DMS153 treated with DMSO at 0.1 percent for 48 hours (cell line): ENCODE results near the gene TMEM151A.
A peak's percentile ranks its signal among the peaks of the same experiment; 100 is the strongest.

Experiments used
- DNase-seq: peaks from one replicate; lab custom pipeline; 2025; ENCODE audit not compliant: unreplicated experiment; lab: John Stamatoyannopoulos, UW

TMEM151A gene

GRCh38 chr11:66283461-66284105 is 8.1 kb upstream of the TMEM151A start:
- no peak for DNase-seq

DNA sequence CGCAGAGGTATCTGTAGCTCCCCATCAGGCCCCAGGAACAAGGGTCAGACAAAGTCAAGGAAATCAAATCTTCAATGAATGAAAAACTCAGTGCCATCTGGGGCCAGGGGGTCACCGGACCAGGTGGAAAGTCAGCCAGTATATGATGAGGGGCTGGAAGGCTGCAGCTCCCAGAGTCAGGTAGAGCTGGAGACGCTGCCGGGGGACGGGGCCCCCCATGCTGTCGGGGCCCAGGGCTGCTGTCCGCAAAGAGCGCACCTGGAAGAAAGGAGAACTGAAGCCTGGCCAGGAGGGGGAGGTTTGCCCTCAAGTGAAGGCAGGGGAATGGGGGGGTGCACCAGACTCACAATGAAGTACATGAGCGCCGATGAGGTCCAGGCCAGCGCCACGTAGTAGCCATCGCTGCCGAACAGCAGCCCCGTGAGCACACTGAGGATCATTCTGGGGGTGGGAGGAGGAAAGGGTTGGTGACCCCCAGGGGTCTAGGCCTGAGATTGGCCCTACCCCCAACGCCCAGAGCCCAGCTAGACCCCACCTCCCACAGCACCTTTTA is 7.1 kb upstream of the TMEM151A start:
- DNase-seq, result no peak

GRCh38 chr11:66285250-66285947 is 6.3 kb upstream of the TMEM151A start:
- DNase-seq, result no peak

GRCh38 chr11:66286699-66287098 is 5.0 kb upstream of the TMEM151A start:
- DNase-seq, result no peak

GRCh38 chr11:66287211-66287888 is 4.3 kb upstream of the TMEM151A start:
- DNase-seq, result no peak

GRCh38 chr11:66287889-66288670 is 3.6 kb upstream of the TMEM151A start:
- no peak for DNase-seq

- peak; percentile 97 for DNase-seq
Observed at GRCh38 chr11:66288671-66289547, 2.8 kb upstream of the TMEM151A start, which contains the start of gene YIF1A. Gene YIF1A (minus strand): TSS chr11:66289143. CDS start chr11:66288985, 158 bp downstream.

DNA sequence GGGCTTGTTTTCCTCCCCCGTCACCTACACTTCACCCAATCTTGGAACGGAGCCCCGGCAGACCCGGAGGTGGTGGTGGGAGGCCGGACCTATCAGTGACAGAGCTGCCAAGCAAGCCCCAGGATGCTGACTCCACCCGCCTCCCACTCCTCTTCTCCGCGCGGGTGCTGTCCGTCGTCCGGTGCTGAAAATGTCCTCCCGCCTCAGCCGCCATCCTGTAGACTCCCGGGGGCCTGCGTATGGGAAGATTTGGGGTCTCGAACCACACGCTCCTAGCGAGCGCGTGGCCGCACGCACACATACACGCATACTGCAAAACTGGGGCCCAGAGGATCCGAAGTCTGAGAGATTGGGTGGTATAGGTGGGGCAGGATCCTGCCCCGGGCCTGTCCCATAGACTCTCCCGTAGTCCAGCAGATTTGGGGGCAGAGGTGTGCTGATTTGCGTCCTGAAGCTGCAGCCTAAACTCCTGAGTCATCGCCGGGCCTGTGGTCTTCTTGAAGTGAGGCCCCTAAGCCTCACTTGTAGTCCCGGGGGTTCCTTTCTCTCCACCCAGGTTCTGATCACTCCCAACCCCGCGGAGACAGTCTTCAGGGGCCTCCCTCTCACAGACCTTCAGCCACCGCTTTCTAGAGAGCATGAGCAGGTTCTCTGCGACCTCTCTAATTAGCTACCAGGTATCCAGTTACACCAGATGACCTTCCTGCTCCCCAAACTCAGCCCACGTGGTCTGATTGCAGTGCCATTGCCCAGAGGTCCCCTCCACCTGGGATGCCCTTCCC is 2.0 kb upstream of the TMEM151A start:
- DNase-seq, result peak; percentile 62

GRCh38 chr11:66290330-66290621 is 1.4 kb upstream of the TMEM151A start:
- no peak for DNase-seq

DNA sequence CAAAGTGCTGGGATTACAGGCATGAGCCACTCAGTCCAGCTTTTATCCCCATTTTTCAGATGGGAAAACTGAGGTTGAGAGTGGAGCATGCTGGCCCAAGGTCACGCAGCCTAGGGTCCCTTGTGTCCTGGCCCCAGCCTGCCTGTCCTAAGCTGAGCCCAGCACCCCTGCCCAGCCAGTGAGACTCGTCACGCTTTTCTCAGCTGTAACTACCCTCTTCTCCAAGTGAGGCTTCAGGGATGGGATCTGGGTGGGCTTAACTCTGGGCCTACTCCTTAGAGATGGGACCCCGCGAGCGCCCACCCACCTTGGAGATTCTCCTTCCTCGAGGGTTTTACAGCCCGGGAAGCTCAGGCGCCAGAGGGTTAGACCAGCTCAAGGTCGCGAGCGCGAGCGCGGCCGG is 390 bp upstream of the TMEM151A start:
- no peak for DNase-seq

DNA sequence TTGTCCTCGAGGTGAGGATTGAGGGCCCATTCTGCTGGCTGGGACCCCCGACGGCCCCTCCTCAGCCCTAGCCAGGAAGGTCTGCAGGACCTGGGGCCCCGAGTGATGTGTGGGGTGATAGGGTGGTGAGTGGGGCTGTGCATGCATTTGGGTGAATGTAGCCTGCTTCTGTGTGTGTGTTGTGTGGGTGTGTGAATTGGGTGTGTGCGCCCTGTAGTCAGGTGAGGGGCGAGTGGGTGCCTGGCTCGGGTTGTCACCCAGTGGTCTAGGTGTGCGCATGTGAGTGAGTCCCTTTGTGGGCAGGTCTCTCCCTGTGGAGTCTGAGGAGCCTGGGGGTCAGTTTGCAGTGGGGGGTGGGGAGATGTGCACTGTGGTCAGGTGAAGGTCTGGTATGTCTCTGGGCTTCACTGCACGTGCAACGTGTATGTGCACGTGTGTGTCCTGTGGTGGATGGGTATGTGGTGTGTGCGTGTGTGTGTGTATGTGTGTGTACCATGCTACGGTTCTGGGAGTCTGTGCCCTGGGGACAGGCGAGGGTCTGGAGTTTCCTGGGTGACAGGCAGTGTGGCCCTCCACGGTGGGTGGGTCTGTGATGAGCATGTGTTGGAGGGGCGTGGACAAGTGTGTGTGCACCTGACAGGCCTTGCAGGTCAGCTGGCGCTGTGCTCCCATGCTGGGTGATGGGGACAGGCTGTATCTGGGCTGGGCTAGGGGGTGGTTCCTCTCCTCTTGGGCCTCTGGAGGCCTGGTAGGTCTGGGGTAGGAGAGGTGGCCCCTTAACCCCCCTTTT is 1.0 kb downstream of the TMEM151A start:
- DNase-seq, result no peak

DNA sequence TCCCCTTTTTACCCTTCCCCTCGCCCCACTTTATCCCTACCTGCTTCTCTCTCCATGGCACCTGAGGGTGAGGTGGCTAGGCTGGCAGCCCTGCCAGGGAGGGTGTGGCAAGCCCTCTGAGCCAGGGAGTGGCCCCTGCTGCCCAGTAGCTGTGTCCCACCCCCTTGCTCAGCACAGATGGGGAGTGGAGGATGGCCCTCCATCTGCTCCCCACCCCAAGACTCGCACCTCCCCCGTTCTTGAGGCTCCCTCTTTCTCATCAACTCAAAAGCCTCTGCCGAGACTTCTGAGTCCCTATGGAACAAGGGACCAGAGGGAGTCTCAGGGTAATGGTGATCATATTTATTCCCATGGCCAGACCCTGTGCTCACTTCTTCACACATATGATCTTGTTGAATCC is 1.7 kb downstream of the TMEM151A start:
- DNase-seq, result no peak

- no peak for DNase-seq
Observed at GRCh38 chr11:66293777-66294625, 2.3 kb downstream of the TMEM151A start.

DNA sequence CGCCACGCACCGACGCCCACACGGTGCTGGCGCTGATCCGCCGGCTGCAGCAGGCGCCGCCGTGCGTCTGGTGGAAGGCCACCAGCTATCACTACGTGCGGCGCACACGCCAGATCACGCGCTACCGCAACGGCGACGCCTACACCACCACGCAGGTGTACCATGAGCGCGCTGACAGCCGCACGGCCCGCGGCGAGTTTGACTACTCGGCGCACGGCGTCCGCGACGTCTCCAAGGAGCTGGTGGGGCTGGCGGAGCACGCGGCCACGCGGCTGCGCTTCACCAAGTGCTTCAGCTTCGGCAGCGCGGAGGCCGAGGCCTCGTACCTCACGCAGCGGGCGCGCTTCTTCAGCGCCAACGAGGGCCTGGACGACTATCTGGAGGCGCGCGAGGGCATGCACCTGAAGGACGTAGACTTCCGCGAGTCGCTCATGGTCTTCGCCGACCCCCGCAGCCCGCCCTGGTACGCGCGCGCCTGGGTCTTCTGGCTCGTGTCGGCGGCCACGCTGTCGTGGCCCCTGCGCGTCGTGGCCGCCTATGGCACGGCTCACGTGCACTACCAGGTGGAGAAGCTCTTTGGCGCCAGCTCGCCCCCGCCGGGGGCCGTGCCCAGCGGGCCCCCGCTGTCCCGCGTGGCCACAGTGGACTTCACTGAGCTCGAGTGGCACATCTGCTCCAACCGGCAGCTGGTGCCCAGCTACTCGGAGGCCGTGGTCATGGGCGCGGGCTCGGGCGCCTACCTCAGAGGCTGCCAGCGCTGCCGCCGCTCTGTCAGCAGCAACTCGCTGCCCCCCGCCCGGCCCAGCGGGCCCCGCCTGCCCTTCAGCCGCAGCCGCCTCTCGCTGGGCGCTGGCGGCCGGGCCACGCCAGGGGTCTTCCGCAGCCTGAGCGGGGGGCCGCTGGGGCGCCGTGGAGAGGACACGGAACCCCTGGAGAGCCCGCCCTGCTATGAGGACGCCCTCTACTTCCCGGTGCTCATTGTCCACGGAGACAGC is 3.2 kb downstream of the TMEM151A start:
- DNase-seq, result no peak

DNA sequence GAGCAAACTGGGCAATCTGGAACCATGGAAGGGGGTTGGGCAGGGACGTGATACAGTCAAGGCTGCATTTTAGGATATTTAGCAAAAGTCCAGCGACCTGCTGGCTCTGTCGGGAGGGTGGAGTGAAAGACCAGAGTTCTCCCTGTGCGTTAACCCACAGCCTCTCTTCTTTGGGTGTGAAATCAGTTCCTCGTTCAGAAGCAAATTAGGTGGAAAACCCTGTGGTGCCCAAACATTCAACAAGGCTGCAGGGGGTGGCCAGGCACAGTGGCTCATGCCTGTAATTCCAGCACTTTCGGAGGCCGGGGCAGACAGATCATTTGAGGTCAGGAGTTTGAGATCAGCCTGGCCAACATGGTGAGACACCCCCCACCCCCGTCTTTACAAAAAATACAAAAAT is 5.9 kb downstream of the TMEM151A start:
- DNase-seq, result no peak

DNA sequence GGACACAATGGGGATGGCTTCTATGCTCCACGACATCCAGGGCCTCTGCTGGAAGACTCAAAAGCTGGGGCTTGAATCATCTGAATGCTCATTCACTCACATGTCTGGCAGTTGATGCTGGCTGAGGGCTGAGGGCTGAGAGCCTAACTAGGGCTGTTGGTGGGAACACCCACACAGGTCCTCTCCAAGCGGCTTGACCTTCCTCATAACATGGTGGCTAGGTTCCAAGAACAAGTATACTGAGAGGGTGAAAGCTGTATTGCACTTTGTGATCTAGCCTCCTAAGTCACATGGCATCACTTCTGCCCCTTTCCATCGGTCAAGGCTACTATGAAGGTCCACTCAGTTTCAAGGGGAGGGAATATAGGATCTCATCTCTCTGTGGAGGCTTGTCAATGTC is 7.5 kb downstream of the TMEM151A start:
- no peak for DNase-seq

GRCh38 chr11:66302656-66303055 is 11.0 kb downstream of the TMEM151A start:
- no peak for DNase-seq
